AG04450 (cell line): Measurements from ENCODE around the gene SPATA2. TPM values are rescaled to one million over a fixed set of nuclear protein-coding genes. Genes with fewer than 3 reads are reported as not detected.
A peak's percentile ranks its signal among the peaks of the same experiment; 100 is the strongest.
"Not testable (repeated sequence)": the region's sequence is repeated elsewhere in the genome, so short reads cannot be mapped to it uniquely, and the experiment has no call there.

ENCODE experiments used
- CTCF ChIA-PET: fragments of 300-600, 350-600 bp; formaldehyde crosslinking; extraction: SDS; loops from one replicate; lab custom pipeline; 2022; ENCODE audit warnings: antibody characterized with exemption, inconsistent platforms; lab: Charles Lee
- POLR2A ChIA-PET: fragments of 350-600 bp; formaldehyde crosslinking; extraction: SDS; loops from one replicate; lab custom pipeline; 2021; ENCODE audit warnings: antibody characterized with exemption, inconsistent platforms; lab: Yijun Ruan, JAX
- DNase-seq: peaks from one replicate; pipeline ENCODE4 v3.0.0-alpha.2; 2011; ENCODE audit warnings: low read depth, low spot score
- H3K27ac ChIP-seq: one replicate; pipeline ENCODE4 v1.5.1; 2012; ENCODE audit warnings: low read depth, low read length, control low read depth
- H3K27me3 ChIP-seq: one replicate; pipeline ENCODE4 v1.6.0; 2012; ENCODE audit warnings: low read length; ENCODE audit not compliant: control insufficient read depth, insufficient read depth
- H3K4me3 ChIP-seq: 2 replicates; pipeline ENCODE4 v1.5.1; 2011; ENCODE audit warnings: mild to moderate bottlenecking, low read depth, low read length, control low read depth
- H3K9me3 ChIP-seq: 2 replicates; pipeline ENCODE4 v1.5.1; 2012; ENCODE audit warnings: low read length; ENCODE audit not compliant: control insufficient read depth, insufficient read depth
- CTCF ChIP-seq: IDR thresholded peaks from 2 replicates; pipeline ENCODE4 v1.5.1; 2011; ENCODE audit warnings: low read depth, low read length, control low read depth, inconsistent platforms
- polyA minus RNA-seq: library from RNA; depleted of rRNA, polyadenylated mRNA; stranded (reverse); fragments of >200 nt; gene quantifications from 2 replicates; pipeline ENCODE4 v1.2.3, GENCODE V29; 2011; rRNA and poly(A)+ RNA removed
- polyA plus RNA-seq: library from polyadenylated mRNA; depleted of rRNA; stranded (reverse); fragments of >200 nt; gene quantifications from 2 replicates; pipeline ENCODE4 v1.2.3, GENCODE V29; 2011; rRNA removed

SPATA2 gene
- polyA plus RNA-seq (4.3 and 4.7 TPM in 2 replicates), polyA minus RNA-seq (4.5 and 5.2 TPM in 2 replicates)

- no peak for TF ChIP-seq CTCF
- Histone ChIP-seq H3K9me3 (no peaks in the 10 kb centered on the region; the same call in 1 of the 2 replicates), H3K4me3 (peak within 1 kb of the TSS; percentile 98), H3K27ac (peak within 1 kb of the TSS; percentile 100), H3K27me3 (no peaks in the 10 kb centered on the region)
- POLR2A ChIA-PET: interaction anchor here (0.8 to 1.9 kb wide), 4 partner anchors 17 to 68 kb away, joined by 3 to 9 read pairs (median 4); partner anchors contain the start of gene RNF114
- CTCF ChIA-PET: interaction anchor here (1.4 kb wide), 2 partner anchors 49 to 156 kb away, joined by 3 to 4 read pairs; no protein-coding TSS in a partner anchor
- peak; percentile 88 for DNase-seq
Measured at GRCh38 chr20:49915380-49916145, at the start of gene SPATA2. Gene SPATA2 (minus strand): TSS chr20:49915529. CDS start chr20:49908490, 7,039 bp downstream.

- no peak overlapping the region for H3K27ac ChIP-seq
- no peak for DNase-seq
- ChIA-PET POLR2A (interaction anchor here (0.7 kb wide), 1 partner anchor 1371 kb away, joined by 5 read pairs; no protein-coding TSS in a partner anchor), CTCF (no interaction called here)
- TF ChIP-seq CTCF: no peak
- no peaks in the 10 kb centered on the region; the same call in 1 of the 2 replicates for H3K9me3 ChIP-seq
- H3K4me3 ChIP-seq: no peak overlapping the region
- no peaks in the 10 kb centered on the region for H3K27me3 ChIP-seq
Measured at GRCh38 chr20:49961413-49961812, 46.1 kb upstream of the SPATA2 start.

- CTCF ChIA-PET: interaction anchor here (0.7 kb wide), 1 partner anchor 114 kb away, joined by 3 read pairs; no protein-coding TSS in a partner anchor
- H3K27ac ChIP-seq, H3K9me3 ChIP-seq, POLR2A ChIA-PET, H3K27me3 ChIP-seq, H3K4me3 ChIP-seq, DNase-seq: not testable (repeated sequence)
Measured at GRCh38 chr20:49957089-49957938, 42.0 kb upstream of the SPATA2 start.

- no peak for TF ChIP-seq CTCF
- ChIA-PET CTCF (interaction anchor here (1.0 kb wide), 1 partner anchor 22 kb away, joined by 5 read pairs; no protein-coding TSS in a partner anchor), POLR2A (no interaction called here)
- H3K9me3 ChIP-seq: no peaks in the 10 kb centered on the region; the same call in 1 of the 2 replicates
- no peak for DNase-seq
- H3K27me3 ChIP-seq: no peaks in the 10 kb centered on the region
- no peak overlapping the region for H3K4me3 ChIP-seq
- no peak overlapping the region for H3K27ac ChIP-seq
Measured at GRCh38 chr20:49956689-49957088, 41.4 kb upstream of the SPATA2 start.

- CTCF ChIA-PET: interaction anchor here (1.0 kb wide), 1 partner anchor 23 kb away, joined by 5 read pairs; no protein-coding TSS in a partner anchor
- not testable (repeated sequence) for H3K4me3 ChIP-seq, DNase-seq, H3K27me3 ChIP-seq, H3K9me3 ChIP-seq, H3K27ac ChIP-seq
- POLR2A ChIA-PET: interaction anchor here (0.6 kb wide), 2 partner anchors 22 to 106 kb away, joined by 3 to 7 read pairs; no protein-coding TSS in a partner anchor
Measured at GRCh38 chr20:49955830-49956396, 40.6 kb upstream of the SPATA2 start.
